Choroid plexus epithelial cell (primary cell): ENCODE results near the gene OR1L6.
A peak's percentile ranks its signal among the peaks of the same experiment; 100 is the strongest.

Experiments used
- DNase-seq: peaks from one replicate; pipeline ENCODE4 v3.0.0-alpha.2; 2010; ENCODE audit warnings: low read depth
- H3K4me3 ChIP-seq: 2 replicates; pipeline ENCODE4 v1.5.1; 2011; ENCODE audit warnings: low read depth, mild to moderate bottlenecking, control low read depth, low read length, moderate library complexity
- TF ChIP-seq, protein P1 (sequence below): conservative IDR thresholded peaks from 2 replicates; pipeline ENCODE4 v1.5.1; 2011; ENCODE audit warnings: low read depth, mild to moderate bottlenecking, control low read depth, inconsistent platforms, low read length, moderate library complexity

OR1L6 gene

DNA sequence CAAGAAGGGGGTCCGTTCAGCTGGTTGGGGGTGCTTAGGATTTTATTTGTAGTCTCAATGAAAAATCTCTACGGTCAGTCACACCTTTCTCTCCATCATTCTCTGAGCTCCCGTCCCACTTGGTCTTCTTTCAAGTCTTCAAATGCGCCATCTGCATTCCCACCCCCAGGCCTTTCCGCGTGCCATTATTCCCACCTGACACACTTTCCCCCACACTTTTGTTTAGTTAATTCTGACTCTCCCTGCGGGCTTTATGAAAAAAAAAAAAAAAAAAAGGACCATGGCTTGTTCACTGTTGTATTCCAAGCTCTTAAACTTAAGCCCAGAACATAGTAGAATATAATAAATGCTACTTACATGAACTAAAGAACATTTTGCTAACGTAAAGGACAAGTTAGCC is 34.9 kb downstream of the OR1L6 start:
- no peak for DNase-seq
- no peak overlapping the region for H3K4me3 ChIP-seq
- TF ChIP-seq, protein P1, sequence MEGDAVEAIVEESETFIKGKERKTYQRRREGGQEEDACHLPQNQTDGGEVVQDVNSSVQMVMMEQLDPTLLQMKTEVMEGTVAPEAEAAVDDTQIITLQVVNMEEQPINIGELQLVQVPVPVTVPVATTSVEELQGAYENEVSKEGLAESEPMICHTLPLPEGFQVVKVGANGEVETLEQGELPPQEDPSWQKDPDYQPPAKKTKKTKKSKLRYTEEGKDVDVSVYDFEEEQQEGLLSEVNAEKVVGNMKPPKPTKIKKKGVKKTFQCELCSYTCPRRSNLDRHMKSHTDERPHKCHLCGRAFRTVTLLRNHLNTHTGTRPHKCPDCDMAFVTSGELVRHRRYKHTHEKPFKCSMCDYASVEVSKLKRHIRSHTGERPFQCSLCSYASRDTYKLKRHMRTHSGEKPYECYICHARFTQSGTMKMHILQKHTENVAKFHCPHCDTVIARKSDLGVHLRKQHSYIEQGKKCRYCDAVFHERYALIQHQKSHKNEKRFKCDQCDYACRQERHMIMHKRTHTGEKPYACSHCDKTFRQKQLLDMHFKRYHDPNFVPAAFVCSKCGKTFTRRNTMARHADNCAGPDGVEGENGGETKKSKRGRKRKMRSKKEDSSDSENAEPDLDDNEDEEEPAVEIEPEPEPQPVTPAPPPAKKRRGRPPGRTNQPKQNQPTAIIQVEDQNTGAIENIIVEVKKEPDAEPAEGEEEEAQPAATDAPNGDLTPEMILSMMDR = no peak

DNA sequence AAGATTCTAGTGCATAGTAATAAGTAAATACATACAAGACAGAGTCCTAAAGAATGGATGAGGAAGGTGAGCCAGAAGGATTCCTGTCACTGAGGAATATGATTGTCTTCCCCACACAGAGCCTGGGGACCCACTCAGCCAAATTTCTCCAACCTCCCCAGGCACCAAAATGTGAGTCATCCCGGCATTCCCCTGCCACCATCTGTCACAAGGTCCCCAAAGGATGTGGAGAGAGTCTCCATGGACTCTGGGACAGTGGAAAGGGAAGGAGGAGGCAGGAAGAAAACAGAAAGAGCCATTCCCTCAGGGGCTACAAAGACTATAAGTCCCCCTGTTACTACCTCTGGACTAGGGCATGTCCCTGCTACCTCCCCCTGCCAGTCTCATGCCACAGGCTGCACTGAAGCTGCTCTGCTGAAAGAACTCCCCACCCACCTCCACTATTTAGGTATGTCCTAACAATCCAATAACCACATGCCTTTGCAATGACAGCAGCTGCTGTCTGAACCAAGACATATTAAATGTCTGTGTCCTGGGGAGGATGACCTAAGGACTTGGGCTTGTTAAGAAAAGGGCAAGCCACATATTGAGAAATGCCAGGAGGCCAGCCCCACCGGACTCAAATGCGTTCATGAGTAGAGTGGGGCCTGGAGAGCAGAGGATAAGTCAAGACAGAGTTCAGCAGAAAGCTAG is 36.0 kb downstream of the OR1L6 start:
- TF ChIP-seq, protein P1 = no peak
- peak; percentile 72 for DNase-seq
- no peak overlapping the region for H3K4me3 ChIP-seq

DNA sequence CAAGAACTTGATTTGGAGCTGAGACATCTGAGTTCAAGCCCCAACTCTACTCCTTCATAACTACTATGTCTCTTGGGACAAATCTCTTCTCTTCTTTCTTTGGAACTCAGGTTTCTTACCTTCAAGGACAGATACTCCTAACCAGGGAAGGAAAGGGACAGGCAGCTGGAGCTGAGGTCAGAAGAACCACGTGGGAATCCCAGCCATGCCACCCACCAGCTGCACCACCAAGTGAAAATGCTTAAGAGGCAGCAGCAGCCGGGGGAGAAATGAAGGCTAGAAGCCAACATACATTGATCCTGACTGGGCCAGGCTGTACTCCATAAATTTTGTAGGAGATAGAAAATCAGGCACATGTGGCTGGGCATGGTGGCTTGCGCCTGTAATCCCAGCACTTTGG is 37.1 kb downstream of the OR1L6 start:
- TF ChIP-seq, protein P1 = no peak
- H3K4me3 ChIP-seq = no peak overlapping the region
- DNase-seq = no peak

DNA sequence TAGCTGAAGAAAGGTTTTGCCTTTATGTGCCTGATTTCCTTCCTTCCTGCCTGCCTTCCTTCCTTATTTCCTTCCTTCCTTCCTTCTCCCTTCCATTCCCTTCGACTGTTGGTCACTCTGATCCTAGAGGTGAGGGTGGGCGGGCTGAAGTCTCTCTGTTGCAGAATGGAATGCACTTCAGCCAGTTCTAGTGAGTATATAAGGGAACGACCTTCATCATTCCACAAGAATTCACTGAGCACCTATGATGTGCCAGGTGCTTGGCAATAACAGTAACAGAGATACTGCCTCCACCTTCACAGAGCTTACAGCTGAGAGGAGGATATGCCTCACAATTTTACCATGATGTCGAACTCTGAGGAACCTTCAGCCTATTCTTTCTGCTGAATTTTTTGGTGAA is 37.9 kb downstream of the OR1L6 start:
- H3K4me3 ChIP-seq = no peak overlapping the region
- TF ChIP-seq, protein P1 = no peak
- DNase-seq = no peak

DNA sequence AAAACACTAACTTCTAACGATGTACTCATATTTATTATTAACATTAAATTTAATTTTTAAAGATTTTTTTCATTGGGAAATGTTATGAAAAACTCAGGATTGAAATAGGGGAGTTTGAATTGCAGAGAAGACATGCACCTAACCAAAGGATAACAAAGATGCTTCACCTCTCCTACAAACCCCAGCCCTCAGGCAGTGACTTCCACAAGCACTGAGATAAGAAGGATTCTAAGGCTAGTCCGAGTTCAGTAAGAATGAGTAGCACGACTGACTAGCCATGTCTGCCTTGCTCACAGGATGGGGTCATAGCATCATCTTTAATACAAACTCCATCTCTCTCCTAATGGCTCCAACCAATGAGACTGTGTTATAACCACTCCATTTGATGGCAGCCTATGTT is 39.6 kb downstream of the OR1L6 start:
- no peak overlapping the region for H3K4me3 ChIP-seq
- no peak for DNase-seq
- TF ChIP-seq, protein P1 = no peak

DNA sequence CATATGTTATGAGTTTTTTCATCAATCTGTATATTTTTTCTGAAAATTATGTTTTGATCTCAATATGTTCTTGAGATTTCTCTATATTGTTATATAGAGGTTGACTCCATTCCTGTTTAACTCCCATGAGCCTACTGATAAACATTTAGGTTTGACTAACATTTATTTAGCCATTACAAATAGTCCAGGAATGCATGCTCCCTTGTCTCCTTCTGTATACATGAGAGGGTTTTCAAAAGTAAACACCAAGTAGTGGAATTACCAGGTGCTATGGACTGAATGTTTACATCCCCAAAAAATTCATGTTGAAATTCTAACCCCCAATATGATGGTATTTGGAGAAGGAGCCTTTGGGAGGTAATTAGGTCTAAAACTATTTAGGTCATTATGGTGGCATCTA is 43.2 kb downstream of the OR1L6 start:
- TF ChIP-seq, protein P1 = no peak
- no peak overlapping the region for H3K4me3 ChIP-seq
- no peak for DNase-seq

DNA sequence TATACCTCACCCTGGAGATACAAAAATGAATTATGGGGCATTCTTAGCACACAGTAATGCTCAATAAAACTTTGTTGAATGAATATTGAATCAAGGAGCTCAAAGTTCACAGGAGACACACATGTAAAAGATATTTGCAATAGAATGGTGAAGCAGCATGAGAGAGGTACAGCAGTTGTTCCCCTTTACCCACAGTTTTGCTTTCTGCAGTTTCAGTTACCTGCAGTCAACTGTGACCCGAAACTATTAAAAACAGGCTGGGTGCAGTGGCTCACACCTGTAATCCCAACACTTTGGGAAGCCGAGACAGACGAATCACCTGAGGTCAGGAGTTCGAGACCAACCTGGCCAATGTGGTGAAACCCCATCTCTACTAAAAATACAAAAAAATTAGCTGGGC is 44.2 kb downstream of the OR1L6 start:
- TF ChIP-seq, protein P1 = no peak
- no peak overlapping the region for H3K4me3 ChIP-seq
- no peak for DNase-seq
